ENCODE results near the gene B4GALT6.

DNA sequence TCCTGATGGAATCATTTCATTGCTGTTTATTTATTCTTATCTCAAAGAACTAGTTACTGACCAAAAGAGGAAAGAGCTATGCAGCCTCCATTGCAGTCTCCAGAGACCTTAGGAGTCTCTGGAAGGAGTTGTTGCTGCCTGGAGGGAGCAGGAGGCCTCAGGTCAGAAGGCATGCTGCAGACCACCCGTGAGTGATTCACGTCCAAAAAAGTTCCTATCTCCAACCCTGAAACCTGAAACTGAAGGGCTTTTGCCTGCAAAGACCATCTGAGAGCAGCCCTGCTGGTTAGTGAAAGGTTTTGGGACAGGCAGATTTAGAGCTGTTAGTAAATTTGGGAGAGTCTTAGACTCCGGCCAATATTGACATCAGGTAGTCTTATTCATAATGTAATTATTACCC lies 47.2 kb upstream of the B4GALT6 start:
- TF ChIP-seq, protein P1, sequence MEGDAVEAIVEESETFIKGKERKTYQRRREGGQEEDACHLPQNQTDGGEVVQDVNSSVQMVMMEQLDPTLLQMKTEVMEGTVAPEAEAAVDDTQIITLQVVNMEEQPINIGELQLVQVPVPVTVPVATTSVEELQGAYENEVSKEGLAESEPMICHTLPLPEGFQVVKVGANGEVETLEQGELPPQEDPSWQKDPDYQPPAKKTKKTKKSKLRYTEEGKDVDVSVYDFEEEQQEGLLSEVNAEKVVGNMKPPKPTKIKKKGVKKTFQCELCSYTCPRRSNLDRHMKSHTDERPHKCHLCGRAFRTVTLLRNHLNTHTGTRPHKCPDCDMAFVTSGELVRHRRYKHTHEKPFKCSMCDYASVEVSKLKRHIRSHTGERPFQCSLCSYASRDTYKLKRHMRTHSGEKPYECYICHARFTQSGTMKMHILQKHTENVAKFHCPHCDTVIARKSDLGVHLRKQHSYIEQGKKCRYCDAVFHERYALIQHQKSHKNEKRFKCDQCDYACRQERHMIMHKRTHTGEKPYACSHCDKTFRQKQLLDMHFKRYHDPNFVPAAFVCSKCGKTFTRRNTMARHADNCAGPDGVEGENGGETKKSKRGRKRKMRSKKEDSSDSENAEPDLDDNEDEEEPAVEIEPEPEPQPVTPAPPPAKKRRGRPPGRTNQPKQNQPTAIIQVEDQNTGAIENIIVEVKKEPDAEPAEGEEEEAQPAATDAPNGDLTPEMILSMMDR (IDR thresholded peaks at IDR 0.05): no peak
- TF ChIP-seq POLR2A (IDR thresholded peaks at IDR 0.05): no peak

All from esophagus squamous epithelium (tissue), 4 donors.